Measurements from ENCODE around the gene SNTG2.

DNA sequence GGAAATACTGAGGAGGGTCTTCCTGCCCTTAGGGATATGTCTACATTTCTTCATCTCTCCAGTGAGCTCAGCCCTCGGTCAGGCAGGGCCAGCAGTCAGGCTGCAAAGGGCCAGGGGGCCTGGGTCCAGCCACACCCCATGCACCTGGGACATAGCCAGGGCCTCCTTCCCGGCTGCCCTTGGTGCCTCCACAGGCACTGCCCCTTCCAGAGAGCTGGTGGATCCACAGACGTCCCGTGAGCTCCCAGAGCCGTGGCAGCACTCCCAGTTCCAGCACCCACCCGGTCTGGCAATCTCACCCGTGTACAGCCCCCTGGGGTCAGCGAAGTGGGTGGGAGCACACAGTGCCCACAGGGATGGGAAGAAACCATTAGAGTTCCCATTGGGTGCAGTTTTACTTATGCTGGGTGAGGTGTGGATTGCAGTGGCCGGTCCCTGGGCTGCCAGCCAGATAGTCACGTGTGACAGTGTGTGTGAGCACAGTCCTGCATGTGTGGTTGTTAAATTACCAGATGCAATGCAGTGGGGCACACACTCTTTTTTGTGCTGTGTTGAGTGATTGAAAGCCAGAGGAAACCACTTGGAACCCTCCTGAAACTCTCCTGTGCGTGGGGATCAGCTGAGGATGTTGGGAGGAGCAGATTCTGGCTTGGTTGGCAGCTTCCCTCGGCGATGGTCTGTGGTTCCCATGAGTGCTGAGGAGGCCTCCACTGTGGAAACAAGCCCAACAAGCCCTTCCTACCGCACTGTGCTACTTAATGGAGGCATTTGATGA, 131.0 kb downstream of the SNTG2 start:
- TF ChIP-seq POLR2A (IDR thresholded peaks at IDR 0.05), result no peak
- TF ChIP-seq, protein P1, sequence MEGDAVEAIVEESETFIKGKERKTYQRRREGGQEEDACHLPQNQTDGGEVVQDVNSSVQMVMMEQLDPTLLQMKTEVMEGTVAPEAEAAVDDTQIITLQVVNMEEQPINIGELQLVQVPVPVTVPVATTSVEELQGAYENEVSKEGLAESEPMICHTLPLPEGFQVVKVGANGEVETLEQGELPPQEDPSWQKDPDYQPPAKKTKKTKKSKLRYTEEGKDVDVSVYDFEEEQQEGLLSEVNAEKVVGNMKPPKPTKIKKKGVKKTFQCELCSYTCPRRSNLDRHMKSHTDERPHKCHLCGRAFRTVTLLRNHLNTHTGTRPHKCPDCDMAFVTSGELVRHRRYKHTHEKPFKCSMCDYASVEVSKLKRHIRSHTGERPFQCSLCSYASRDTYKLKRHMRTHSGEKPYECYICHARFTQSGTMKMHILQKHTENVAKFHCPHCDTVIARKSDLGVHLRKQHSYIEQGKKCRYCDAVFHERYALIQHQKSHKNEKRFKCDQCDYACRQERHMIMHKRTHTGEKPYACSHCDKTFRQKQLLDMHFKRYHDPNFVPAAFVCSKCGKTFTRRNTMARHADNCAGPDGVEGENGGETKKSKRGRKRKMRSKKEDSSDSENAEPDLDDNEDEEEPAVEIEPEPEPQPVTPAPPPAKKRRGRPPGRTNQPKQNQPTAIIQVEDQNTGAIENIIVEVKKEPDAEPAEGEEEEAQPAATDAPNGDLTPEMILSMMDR (IDR thresholded peaks at IDR 0.05), result no peak
- no peak for TF ChIP-seq POLR2AphosphoS5 (IDR thresholded peaks at IDR 0.05; ENCODE audit: insufficient read depth in 1 of 2, low read depth in 1 of 2)
